Mucosa of rectum (tissue), 2 donors: ENCODE results near the gene CCSAP.
A peak's percentile ranks its signal among the peaks of the same experiment; 100 is the strongest.
"Not testable (repeated sequence)": the region's sequence is repeated elsewhere in the genome, so short reads cannot be mapped to it uniquely, and the experiment has no call there.

Source experiments
- H3K27ac ChIP-seq, 2 donors: one replicate each; pipeline ENCODE4 v1.7.0; 2013; ENCODE audit warnings: inconsistent platforms in 2 of 2, low read depth in 2 of 2, low read length in 2 of 2
- H3K27me3 ChIP-seq, 2 donors: one replicate each; pipeline ENCODE4 v1.7.0; 2013; ENCODE audit warnings: low read length in 2 of 2; ENCODE audit not compliant: control insufficient read depth in 2 of 2, insufficient read depth in 2 of 2
- H3K36me3 ChIP-seq, 2 donors: one replicate each; pipeline ENCODE4 v1.7.0; 2013; ENCODE audit warnings: low read length in 2 of 2; ENCODE audit not compliant: control insufficient read depth in 2 of 2, insufficient read depth in 2 of 2
- H3K4me1 ChIP-seq, 2 donors: one replicate each; pipeline ENCODE4 v1.7.0; 2013; ENCODE audit warnings: low read length in 2 of 2, mild to moderate bottlenecking in 1 of 2; ENCODE audit not compliant: control insufficient read depth in 2 of 2, insufficient read depth in 2 of 2
- H3K4me3 ChIP-seq, 2 donors: one replicate each; pipeline ENCODE4 v1.7.0; 2013; ENCODE audit warnings: low read length in 2 of 2
- H3K9ac ChIP-seq, 2 donors: one replicate each; pipeline ENCODE4 v1.7.0; 2013; ENCODE audit warnings: low read length in 2 of 2, low read depth in 1 of 2, mild to moderate bottlenecking in 1 of 2
- H3K9me3 ChIP-seq, 2 donors: one replicate each; pipeline ENCODE4 v1.7.0; 2013; ENCODE audit warnings: low read length in 2 of 2; ENCODE audit not compliant: control insufficient read depth in 2 of 2
- donor health status: healthy.
- donor health status: Normal muscosa, but diverticular disease.

CCSAP gene

DNA sequence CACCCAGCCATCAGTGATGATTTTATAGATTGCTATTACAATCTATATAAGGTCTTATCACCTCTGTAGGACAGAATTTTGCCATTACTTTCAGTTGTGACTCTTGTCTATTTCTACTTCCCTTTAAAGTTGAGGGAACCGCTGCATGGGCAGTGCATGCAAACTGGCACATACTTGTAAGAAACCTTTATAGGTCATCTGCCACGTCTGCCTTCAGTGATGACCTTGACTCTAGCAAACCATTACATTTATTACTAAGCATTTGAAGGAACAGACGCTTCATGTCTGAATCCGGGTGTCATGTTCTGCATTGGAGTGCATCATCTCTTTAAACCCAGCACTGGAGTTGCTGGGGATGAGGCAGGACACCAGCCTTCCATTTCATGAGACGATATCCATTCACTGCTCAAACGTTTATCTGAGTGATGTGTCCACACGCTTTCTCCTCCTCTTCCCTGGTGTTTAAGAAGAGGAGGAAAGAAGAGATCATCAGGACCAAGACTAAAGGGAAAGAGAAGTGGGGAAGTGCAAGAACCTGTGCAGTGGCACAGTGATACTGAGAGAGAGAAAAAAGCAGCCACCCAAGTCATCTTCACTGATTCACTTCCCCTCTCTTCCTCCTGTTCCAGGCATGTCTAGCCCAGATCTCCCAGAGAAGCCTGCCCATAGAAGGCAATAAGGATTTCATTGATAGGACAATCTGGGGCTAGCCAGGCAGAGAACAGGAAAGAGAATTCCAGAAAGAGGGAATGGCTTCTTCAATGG is 14.1 kb downstream of the CCSAP start:
- Histone ChIP-seq H3K9ac (no peak overlapping the region), H3K4me3 (no peak overlapping the region), H3K27me3 (no peaks in the 10 kb centered on the region)

DNA sequence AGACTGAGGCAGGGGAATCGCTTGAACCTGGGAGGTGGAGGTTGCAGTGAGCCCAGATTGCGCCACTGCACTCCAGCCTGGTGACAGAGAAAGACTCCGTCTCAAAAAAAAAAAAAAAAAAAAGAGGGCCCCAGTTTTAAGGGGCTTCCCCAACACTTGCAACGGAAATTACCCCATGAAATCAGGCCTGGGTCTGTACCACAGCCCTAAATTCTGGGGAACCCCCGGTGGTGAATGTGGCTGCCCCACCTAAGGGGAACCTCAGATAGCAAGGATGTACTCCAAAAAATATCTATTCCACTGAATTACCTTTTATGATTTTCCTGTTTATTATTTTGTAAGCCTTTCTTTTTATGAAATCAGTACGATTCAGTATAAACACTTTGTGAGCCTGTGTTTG is 15.1 kb downstream of the CCSAP start:
- H3K36me3 ChIP-seq = peaks cover 11 to 20% of the 10 kb centered on the region in 2 donors
- H3K27ac ChIP-seq, H3K9ac ChIP-seq, H3K27me3 ChIP-seq, H3K9me3 ChIP-seq, H3K4me3 ChIP-seq, H3K4me1 ChIP-seq: not testable (repeated sequence)

More for the DNA sequence above, 14.1 kb downstream of the CCSAP start:
- no peaks in the 10 kb centered on the region for H3K4me1 ChIP-seq
- peaks cover 3 to 18% of the 10 kb centered on the region in 2 donors for H3K36me3 ChIP-seq
- H3K27ac ChIP-seq = no peak overlapping the region
- H3K9me3 ChIP-seq = no peaks in the 10 kb centered on the region

DNA sequence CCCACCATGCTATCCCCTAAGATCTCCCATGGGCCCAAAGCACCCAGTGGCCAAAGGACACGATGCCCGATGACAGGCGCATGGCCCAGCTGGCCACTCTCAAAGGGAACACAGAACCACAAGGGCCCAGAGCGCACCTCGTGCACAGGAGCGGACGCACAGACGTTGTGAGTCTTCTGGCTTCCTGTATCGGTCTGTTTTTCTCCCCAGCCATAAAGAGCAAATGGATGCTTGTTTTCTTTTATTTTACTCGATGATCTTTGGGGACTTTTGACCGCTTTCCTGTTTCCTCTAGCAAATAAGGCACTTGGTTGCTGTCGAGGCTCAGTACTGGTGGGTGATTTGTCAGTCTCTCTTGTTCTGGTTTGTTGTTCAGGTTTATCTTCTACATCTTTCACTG is 16.2 kb downstream of the CCSAP start:
- Histone ChIP-seq H3K36me3 (peaks cover 11 to 20% of the 10 kb centered on the region in 2 donors), H3K27me3 (no peaks in the 10 kb centered on the region), H3K4me1 (no peaks in the 10 kb centered on the region), H3K9me3 (no peaks in the 10 kb centered on the region), H3K9ac (no peak overlapping the region), H3K27ac (no peak overlapping the region), H3K4me3 (no peak overlapping the region)

DNA sequence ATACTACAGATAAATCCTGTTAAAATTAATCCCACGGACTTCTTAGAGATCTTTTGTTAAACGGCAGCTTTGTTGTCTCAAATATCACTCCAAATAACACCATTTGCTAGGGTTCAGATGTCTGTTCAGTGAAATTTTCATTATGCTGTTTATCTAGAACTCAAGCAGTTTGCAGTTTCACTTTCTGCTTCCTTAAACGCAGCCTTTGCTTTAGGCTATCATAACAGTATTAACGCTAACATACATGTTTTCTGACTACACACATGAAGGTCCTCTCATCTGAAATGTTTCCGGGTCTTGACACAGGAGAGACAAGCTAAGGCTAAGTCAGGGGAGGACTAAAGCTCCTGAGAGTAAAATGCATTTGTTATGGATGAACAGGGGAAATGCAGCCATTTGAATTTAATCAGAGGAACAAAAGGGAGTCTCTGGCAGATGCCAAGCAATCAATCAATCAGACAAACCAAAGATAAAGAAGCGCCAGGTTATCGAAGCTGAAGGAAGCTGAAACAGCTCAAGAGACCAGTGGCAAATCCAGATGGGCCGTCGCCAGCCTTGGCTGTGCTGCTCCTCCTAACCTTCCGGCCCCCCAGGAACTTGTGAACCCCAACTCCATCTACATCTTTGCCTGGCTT is 16.9 kb downstream of the CCSAP start:
- Histone ChIP-seq H3K27ac (no peak overlapping the region), H3K4me3 (peak overlapping the region in 1 of 2 donors; percentile 34), H3K9ac (no peak overlapping the region), H3K27me3 (no peaks in the 10 kb centered on the region), H3K36me3 (peaks cover 11 to 20% of the 10 kb centered on the region in 2 donors), H3K4me1 (no peaks in the 10 kb centered on the region), H3K9me3 (no peaks in the 10 kb centered on the region)

DNA sequence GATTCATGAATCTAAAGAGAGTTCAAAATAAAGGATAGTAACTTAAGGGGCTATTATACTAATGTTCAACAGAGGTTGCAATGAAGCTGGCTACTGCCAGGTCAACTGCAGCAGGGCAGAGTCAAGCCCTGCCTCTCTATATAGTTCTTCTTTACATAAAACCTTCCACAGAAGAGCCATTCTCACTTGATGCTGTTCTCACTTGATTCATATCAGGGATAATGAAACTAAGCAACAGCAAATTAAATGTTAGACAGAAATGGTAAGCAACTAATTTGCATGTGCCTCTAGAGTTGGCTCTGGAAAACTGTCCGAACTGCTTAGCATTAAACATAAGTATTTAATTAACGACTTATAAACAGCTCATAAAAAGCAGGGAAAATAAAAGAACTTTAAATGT is 17.4 kb downstream of the CCSAP start:
- Histone ChIP-seq H3K27ac (no peak overlapping the region), H3K4me1 (no peaks in the 10 kb centered on the region), H3K36me3 (peaks cover 11 to 20% of the 10 kb centered on the region in 2 donors), H3K9ac (no peak overlapping the region), H3K27me3 (no peaks in the 10 kb centered on the region), H3K4me3 (peak overlapping the region in 1 of 2 donors; percentile 34), H3K9me3 (no peaks in the 10 kb centered on the region)

DNA sequence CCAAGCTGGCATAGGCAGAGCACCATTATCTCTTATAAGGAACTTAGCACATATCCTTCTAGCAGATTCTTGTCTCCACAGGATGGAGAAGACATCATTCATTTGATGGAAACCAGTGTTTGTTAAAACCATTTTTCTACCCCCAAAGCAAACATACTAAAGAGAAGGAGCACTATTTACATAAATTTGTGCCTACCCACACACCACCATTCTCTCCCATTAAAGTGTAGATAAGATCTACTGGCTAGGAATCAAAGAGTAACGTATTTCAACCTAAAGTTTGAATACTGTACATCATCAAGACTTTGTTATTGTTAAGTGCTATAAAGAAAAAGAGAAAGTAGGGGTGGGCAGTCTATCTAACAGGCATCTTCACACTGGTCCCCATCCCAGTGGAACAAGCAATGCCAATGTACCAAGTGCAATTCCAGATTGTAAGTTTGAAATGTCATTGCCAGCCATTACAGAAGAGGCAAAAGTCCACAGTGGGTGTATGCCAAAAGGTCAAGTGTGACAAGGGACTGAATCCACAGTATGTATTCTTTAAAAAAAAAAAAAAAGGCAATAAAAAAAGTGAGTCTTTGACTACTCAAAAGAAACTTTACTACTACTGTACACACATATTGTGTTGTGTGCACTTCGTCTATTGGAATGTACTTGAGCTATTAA is 18.8 kb downstream of the CCSAP start:
- Histone ChIP-seq H3K4me1 (no peaks in the 10 kb centered on the region), H3K4me3 (no peak overlapping the region), H3K27me3 (no peaks in the 10 kb centered on the region), H3K27ac (no peak overlapping the region), H3K9ac (no peak overlapping the region), H3K9me3 (no peaks in the 10 kb centered on the region), H3K36me3 (peaks cover 15 to 24% of the 10 kb centered on the region in 2 donors)

DNA sequence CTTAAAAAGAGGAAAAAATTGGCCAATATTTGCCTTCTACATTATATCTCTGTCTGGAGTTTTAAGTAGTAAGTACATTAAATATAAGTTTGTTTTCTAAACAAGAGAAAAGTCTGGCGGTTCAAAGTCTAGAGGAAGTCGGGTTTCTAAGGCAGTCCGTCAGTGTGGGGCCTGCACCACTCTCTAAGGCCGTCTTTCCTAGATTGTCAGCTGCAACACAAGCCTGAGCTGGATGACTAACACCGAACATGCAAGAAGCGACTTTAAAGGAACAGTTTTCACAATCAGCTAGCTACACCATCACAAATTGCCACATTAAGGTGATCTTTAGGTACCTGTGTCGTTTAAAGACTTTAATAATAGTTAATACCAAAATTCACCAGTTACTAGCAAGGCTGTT is 19.6 kb downstream of the CCSAP start:
- no peak overlapping the region for H3K4me3 ChIP-seq
- no peaks in the 10 kb centered on the region for H3K27me3 ChIP-seq
- no peak overlapping the region for H3K27ac ChIP-seq
- no peaks in the 10 kb centered on the region for H3K4me1 ChIP-seq
- H3K36me3 ChIP-seq = peaks cover 12 to 24% of the 10 kb centered on the region in 2 donors
- no peaks in the 10 kb centered on the region for H3K9me3 ChIP-seq
- H3K9ac ChIP-seq = no peak overlapping the region

DNA sequence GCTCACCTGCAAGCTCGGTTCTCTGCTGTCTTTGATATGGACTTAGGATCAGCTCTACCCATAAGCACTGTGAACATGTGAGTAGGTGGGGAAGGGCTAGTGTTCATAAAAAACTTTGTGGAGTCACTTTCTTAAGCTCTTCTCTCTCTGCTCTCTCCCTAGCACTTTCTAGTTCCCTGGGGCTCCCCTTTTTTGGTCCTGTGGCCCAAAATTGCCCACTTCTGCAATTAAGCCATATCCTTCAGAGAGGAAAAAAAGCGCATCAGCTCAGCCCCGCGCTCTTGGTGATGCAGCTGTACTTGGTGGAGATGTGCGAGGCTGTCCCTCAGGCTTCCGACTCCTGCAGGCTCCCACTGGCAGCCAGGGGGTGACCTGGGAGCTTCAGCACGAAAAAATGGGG is 23.4 kb downstream of the CCSAP start:
- Histone ChIP-seq H3K9me3 (no peaks in the 10 kb centered on the region), H3K36me3 (peaks cover 11 to 16% of the 10 kb centered on the region in 2 donors)

DNA sequence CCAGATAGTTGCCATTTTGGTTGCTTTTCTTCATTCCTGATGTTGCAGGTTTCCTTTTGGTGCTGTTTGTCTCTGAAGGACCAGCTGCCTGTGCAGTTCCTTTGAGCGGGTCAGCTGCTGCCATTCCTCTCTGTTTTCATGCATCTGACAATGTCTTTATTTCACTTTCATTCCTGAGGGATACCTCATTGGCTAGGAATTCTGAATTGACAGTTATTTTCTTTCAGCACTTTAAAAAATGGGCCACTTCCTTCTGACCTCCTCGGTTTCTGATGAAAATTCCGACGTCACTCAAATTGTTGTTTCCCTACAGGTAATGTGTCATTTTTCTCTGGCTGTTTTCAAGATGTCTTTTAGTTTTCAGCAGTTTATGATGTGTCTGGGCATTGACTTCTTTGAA is 24.8 kb downstream of the CCSAP start:
- Histone ChIP-seq H3K9me3 (no peaks in the 10 kb centered on the region), H3K9ac (no peak overlapping the region), H3K27me3 (no peaks in the 10 kb centered on the region), H3K4me3 (no peak overlapping the region), H3K4me1 (no peaks in the 10 kb centered on the region), H3K36me3 (peaks cover 4 to 11% of the 10 kb centered on the region in 2 donors), H3K27ac (no peak overlapping the region)

More for the DNA sequence above, 23.4 kb downstream of the CCSAP start:
- no peaks in the 10 kb centered on the region for H3K27me3 ChIP-seq
- no peak overlapping the region for H3K4me3 ChIP-seq
- H3K27ac ChIP-seq = no peak overlapping the region
- no peaks in the 10 kb centered on the region for H3K4me1 ChIP-seq
- H3K9ac ChIP-seq = no peak overlapping the region

DNA sequence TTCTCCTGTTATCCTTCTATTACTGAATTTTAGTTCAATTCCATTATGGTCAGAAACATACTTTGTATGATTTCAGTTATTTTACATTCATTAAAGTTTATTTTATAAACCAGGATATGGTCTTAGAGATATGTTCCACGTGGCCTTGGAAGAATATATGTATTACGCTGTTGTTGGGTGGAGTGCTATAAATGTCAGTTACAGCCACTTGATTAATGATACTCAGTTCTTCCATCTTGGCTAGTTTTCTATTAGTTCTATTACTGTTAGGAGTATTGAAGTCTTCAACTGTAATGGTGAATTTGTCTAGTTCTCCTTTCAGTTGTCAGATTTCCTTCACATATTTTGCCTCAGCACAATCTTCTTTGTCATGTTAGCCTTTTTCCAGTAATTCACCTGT is 26.7 kb downstream of the CCSAP start:
- H3K9me3 ChIP-seq = no peaks in the 10 kb centered on the region
- H3K27me3 ChIP-seq = no peaks in the 10 kb centered on the region
- no peak overlapping the region for H3K9ac ChIP-seq
- no peak overlapping the region for H3K27ac ChIP-seq
- peaks cover 7 to 14% of the 10 kb centered on the region in 2 donors for H3K36me3 ChIP-seq
- no peaks in the 10 kb centered on the region for H3K4me1 ChIP-seq
- H3K4me3 ChIP-seq = no peak overlapping the region
